Measurements from ENCODE around the gene TMEM51. TPM values are rescaled to one million over a fixed set of nuclear protein-coding genes. Genes with fewer than 3 reads are reported as not detected.

The TMEM51 gene
- total and polyA plus RNA-seq, 2 of the 13 experiments (the other 11 are each of a cell fraction or from before 2014, with no cell fraction given), result 12.2 to 22.3 TPM

DNA sequence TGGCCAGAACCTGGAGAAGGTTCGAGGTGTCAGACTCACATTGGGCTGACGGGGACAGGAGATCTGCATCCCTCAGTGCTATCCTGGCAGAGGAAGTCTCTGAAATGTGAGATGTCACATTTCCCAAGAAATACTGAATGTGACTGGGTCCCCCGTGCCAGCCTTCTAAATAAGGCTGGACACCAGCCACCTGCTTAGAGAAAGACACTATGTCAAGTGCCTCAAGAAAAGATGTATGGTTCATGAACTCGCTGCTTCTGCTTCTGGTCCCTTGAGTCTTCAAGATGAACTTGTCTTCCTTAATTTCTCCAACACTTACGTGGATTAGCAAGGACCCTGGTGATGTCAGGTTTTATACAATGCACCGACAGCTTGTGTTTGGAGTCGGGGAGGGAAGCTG lies 51.4 kb downstream of the TMEM51 start:
- Histone ChIP-seq H3K27me3 (ENCODE audit: control insufficient read depth in 1 of 2, insufficient read depth in 2 of 2, low read length in 2 of 2) (no peaks in the 10 kb centered on the region), H3K36me3 (replicated peaks in 1 of 2; ENCODE audit: control insufficient read depth in 1 of 2, insufficient read depth in 2 of 2, low read length in 2 of 2) (peaks cover 1 to 5% of the 10 kb centered on the region in 2 experiments; a peak in 1 of 5 replicates), H4K20me1 (ENCODE audit: insufficient read depth, low read length) (peaks cover 20% of the 10 kb centered on the region), H3K9ac (ENCODE audit: insufficient read depth, low read depth, low read length) (no peak overlapping the region), H2AFZ (ENCODE audit: low read length) (no peak overlapping the region), H3K27ac (ENCODE audit: extremely low read length, insufficient read depth, low read length) (no peak overlapping the region), H3K4me1 (ENCODE audit: insufficient read depth, low read length) (peaks cover 70% of the 10 kb centered on the region), H3K4me3 (replicated peaks in 1 of 3; ENCODE audit: insufficient read depth in 1 of 3, low read depth in 2 of 3, low read length in 3 of 3) (no peak overlapping the region), H3K79me2 (ENCODE audit: insufficient read depth, low read length) (peaks cover 23% of the 10 kb centered on the region), H3K4me2 (ENCODE audit: low read depth, low read length) (no peak overlapping the region), H3K9me3 (ENCODE audit: low read length) (no peaks in the 10 kb centered on the region)
- intact Hi-C loops (cut with micrococcal nuclease; ENCODE audit: unreplicated experiment), result no loop called here
- FAIRE-seq, result no peak
- DNase-seq (ENCODE audit: low spot score), result no peak
- TF ChIP-seq, protein P1, sequence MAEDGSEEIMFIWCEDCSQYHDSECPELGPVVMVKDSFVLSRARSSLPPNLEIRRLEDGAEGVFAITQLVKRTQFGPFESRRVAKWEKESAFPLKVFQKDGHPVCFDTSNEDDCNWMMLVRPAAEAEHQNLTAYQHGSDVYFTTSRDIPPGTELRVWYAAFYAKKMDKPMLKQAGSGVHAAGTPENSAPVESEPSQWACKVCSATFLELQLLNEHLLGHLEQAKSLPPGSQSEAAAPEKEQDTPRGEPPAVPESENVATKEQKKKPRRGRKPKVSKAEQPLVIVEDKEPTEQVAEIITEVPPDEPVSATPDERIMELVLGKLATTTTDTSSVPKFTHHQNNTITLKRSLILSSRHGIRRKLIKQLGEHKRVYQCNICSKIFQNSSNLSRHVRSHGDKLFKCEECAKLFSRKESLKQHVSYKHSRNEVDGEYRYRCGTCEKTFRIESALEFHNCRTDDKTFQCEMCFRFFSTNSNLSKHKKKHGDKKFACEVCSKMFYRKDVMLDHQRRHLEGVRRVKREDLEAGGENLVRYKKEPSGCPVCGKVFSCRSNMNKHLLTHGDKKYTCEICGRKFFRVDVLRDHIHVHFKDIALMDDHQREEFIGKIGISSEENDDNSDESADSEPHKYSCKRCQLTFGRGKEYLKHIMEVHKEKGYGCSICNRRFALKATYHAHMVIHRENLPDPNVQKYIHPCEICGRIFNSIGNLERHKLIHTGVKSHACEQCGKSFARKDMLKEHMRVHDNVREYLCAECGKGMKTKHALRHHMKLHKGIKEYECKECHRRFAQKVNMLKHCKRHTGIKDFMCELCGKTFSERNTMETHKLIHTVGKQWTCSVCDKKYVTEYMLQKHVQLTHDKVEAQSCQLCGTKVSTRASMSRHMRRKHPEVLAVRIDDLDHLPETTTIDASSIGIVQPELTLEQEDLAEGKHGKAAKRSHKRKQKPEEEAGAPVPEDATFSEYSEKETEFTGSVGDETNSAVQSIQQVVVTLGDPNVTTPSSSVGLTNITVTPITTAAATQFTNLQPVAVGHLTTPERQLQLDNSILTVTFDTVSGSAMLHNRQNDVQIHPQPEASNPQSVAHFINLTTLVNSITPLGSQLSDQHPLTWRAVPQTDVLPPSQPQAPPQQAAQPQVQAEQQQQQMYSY (CRISPR knock-in tag; IDR thresholded peaks at IDR 0.05), result no peak
- TF ChIP-seq, protein P2, sequence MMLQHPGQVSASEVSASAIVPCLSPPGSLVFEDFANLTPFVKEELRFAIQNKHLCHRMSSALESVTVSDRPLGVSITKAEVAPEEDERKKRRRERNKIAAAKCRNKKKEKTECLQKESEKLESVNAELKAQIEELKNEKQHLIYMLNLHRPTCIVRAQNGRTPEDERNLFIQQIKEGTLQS (CRISPR knock-in tag; IDR thresholded peaks at IDR 0.05), result no peak
- TF ChIP-seq TSC22D2 (CRISPR knock-in tag; IDR thresholded peaks at IDR 0.05; ENCODE audit: borderline replicate concordance) (no peak), PLRG1 (conservative IDR thresholded peaks at IDR 0.05) (no peak), CCDC6 (CRISPR knock-in tag; IDR thresholded peaks at IDR 0.05) (no peak), NR2F2 (IDR thresholded peaks at IDR 0.05; ENCODE audit: borderline replicate concordance, low read depth) (no peak)
- TF ChIP-seq, protein P3, sequence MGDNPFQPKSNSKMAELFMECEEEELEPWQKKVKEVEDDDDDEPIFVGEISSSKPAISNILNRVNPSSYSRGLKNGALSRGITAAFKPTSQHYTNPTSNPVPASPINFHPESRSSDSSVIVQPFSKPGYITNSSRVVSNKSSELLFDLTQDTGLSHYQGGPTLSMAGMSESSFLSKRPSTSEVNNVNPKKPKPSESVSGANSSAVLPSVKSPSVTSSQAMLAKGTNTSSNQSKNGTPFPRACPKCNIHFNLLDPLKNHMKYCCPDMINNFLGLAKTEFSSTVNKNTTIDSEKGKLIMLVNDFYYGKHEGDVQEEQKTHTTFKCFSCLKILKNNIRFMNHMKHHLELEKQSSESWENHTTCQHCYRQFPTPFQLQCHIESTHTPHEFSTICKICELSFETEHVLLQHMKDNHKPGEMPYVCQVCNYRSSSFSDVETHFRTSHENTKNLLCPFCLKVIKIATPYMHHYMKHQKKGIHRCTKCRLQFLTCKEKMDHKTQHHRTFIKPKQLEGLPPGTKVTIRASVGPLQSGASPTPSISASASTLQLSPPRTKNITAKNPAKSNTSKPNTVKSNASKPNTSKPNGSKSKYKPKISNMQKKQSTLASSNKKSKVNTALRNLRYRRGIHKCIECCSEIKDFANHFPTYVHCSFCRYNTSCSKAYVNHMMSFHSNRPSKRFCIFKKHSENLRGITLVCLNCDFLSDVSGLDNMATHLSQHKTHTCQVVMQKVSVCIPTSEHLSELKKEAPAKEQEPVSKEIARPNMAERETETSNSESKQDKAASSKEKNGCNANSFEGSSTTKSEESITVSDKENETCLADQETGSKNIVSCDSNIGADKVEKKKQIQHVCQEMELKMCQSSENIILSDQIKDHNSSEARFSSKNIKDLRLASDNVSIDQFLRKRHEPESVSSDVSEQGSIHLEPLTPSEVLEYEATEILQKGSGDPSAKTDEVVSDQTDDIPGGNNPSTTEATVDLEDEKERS (CRISPR knock-in tag; IDR thresholded peaks at IDR 0.05), result no peak
- TF ChIP-seq, protein P4, sequence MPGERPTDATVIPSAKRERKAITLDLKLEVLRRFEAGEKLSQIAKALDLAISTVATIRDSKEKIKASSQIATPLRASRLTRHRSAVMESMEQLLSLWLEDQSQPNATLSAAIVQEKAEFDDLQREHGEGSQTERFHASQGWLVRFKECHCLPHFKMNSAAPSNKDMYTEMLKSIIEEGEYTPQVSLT (CRISPR knock-in tag; IDR thresholded peaks at IDR 0.05; ENCODE audit: borderline replicate concordance, low read depth), result no peak
- in situ Hi-C loops (cut with HindIII; ENCODE audit: extremely low pct_ligation_motif_present, low pct_unique_long_range_greater_than_20kb), result loop anchor here (5.0 kb wide), 1 partner anchor 107 kb away; no protein-coding TSS in a partner anchor
- WGBS (ENCODE audit: low lambda C conversion rate), result 86% methylated on average over 5 of the region's 7 CpGs
- CTCF ChIA-PET (ENCODE audit: low intra/inter-chr PET ratio, low total read pairs), result no interaction called here
- BruUV-seq (replicated peaks), result no TSS peak
- ATAC-seq, result no peak
- POLR2A ChIA-PET, result no interaction called here
